Nephron (organoid): ENCODE data around the gene MALAT1.
A peak's percentile ranks its signal among the peaks of the same experiment; 100 is the strongest.

Experiments used
- H3K27ac Mint-ChIP-seq, 3 experiments: 2 replicates each; pipeline ENCODE4 v1.8.0; 2020; ENCODE audit warnings: mixed read lengths in 3 of 3, mild to moderate bottlenecking in 2 of 3, moderate library complexity in 1 of 3
- H3K27me3 Mint-ChIP-seq: 2 replicates; pipeline ENCODE4 v1.8.0; 2021; ENCODE audit warnings: low read depth, mild to moderate bottlenecking, moderate library complexity, mixed read lengths
- H3K36me3 Mint-ChIP-seq: 2 replicates; pipeline ENCODE4 v1.8.0; 2020; ENCODE audit warnings: low read depth, mixed read lengths
- H3K4me1 Mint-ChIP-seq: 2 replicates; pipeline ENCODE4 v1.8.0; 2020; ENCODE audit warnings: mixed read lengths
- H3K4me3 Mint-ChIP-seq, 3 experiments: 2 replicates each; pipeline ENCODE4 v1.8.0; 2020; ENCODE audit warnings: mild to moderate bottlenecking in 3 of 3, mixed read lengths in 3 of 3, moderate library complexity in 2 of 3
- H3K9me3 Mint-ChIP-seq: 2 replicates; pipeline ENCODE4 v1.8.0; 2020; ENCODE audit warnings: mixed read lengths
- TF ChIP-seq, protein P1 (sequence below), 3 experiments: fragments of 200-600 bp; sonication (generic); IDR thresholded peaks; one replicate each; pipeline ENCODE4 v1.5.0; 2021; ENCODE audit warnings: antibody characterized with exemption in 3 of 3; ENCODE audit not compliant: unreplicated experiment in 3 of 3

MALAT1 gene

DNA sequence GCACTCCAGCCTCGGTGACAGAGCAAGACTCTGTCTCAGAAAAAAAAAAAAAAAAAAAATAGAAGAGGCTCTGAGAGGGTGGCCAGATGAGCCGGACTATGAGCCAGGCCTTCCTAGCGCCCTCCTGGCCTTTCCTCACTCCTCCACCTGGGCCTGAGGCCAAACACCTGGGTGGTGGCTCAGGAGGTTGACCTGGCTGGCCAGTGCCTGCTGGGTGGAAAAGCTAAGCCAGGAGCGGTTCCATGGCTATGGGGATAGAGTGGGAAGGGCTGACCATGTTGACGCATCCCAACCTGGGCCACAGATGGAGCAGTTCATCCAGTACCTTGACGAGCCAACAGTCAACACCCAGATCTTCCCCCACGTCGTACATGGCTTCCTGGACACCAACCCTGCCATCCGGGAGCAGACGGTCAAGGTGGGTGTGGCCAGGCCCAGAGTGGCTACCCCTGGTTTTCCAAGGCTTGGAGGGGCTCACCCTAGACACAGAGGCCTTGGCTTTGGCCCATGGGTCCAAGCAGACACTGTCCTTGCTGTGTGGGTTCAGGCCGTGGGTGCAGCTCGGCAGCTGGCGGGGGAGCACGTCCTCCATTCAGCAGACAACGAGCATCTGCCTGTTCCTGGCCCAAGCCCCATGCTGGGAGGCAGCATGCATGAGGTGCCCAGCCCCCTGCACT lies 33.7 kb downstream of the MALAT1 start:
- TF ChIP-seq, protein P1, sequence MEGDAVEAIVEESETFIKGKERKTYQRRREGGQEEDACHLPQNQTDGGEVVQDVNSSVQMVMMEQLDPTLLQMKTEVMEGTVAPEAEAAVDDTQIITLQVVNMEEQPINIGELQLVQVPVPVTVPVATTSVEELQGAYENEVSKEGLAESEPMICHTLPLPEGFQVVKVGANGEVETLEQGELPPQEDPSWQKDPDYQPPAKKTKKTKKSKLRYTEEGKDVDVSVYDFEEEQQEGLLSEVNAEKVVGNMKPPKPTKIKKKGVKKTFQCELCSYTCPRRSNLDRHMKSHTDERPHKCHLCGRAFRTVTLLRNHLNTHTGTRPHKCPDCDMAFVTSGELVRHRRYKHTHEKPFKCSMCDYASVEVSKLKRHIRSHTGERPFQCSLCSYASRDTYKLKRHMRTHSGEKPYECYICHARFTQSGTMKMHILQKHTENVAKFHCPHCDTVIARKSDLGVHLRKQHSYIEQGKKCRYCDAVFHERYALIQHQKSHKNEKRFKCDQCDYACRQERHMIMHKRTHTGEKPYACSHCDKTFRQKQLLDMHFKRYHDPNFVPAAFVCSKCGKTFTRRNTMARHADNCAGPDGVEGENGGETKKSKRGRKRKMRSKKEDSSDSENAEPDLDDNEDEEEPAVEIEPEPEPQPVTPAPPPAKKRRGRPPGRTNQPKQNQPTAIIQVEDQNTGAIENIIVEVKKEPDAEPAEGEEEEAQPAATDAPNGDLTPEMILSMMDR (IDR thresholded peaks at IDR 0.05; ENCODE audit: unreplicated experiment in 3 of 3): no peak
- Mint-ChIP-seq H3K27me3 (peaks cover 11% of the 10 kb centered on the region), H3K9me3 (no peaks in the 10 kb centered on the region), H3K4me1 (peaks cover 2% of the 10 kb centered on the region), H3K36me3 (peaks cover 47% of the 10 kb centered on the region), H3K4me3 (no peak overlapping the region), H3K27ac (no peak overlapping the region)

DNA sequence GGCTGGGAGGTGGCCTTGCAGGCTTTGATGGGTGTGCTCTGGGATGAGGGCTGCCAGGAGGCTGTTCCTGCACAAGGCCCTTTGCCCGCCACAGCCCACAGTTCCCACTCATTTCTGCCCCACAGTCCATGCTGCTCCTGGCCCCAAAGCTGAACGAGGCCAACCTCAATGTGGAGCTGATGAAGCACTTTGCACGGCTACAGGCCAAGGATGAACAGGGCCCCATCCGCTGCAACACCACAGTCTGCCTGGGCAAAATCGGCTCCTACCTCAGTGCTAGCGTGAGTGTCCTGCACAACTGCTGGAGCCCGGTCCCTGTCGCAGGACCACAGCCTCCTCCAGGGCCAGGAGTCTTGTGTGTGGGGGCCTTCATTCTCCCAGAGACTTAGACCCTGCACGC lies 36.3 kb downstream of the MALAT1 start:
- no peak overlapping the region for H3K4me3 Mint-ChIP-seq
- peaks cover 6% of the 10 kb centered on the region for H3K4me1 Mint-ChIP-seq
- TF ChIP-seq, protein P1 (IDR thresholded peaks at IDR 0.05; ENCODE audit: unreplicated experiment in 3 of 3): no peak
- H3K9me3 Mint-ChIP-seq: no peaks in the 10 kb centered on the region
- peaks cover 38% of the 10 kb centered on the region for H3K36me3 Mint-ChIP-seq
- peaks cover 17% of the 10 kb centered on the region for H3K27me3 Mint-ChIP-seq
- H3K27ac Mint-ChIP-seq: no peak overlapping the region

DNA sequence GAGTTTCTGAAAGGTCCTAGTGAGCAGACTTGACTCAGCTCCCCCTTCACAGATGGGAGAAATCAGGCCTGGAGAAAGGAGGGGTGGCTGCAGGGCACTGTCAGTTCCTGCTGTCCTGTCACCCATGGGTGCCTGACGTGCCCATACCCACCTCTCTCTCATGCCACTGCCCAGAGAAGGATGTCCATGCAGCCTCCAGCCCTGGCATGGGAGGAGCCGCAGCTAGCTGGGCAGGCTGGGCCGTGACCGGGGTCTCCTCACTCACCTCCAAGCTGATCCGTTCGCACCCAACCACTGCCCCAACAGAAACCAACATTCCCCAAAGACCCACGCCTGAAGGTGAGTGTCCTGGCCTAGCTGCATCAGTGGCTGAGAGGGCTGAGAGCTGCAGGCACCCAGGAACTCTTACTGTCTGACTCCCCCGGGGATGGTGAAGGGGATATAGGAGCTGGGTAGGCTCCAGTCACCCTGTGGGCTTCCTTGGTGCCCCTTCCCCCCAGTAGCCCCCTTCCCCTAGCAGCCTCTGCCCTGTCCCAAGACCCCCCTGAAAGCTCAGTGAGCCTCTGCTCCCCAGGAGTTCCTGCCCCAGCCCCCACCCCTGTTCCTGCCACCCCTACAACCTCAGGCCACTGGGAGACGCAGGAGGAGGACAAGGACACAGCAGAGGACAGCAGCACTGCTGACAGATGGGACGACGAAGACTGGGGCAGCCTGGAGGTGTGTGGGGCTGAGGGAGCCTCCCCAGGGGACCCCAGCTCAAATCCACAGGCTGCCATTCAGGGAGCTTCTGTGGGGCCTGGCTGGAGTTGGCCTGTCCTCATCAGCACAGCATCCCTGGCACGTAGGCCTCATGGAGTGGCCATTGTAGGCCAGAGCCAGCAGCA lies 37.8 kb downstream of the MALAT1 start:
- Mint-ChIP-seq H3K27me3 (peaks cover 13% of the 10 kb centered on the region), H3K36me3 (peaks cover 26% of the 10 kb centered on the region), H3K4me1 (peaks cover 11% of the 10 kb centered on the region), H3K27ac (no peak overlapping the region), H3K9me3 (no peaks in the 10 kb centered on the region), H3K4me3 (no peak overlapping the region)
- TF ChIP-seq, protein P1 (IDR thresholded peaks at IDR 0.05; ENCODE audit: unreplicated experiment in 3 of 3): no peak

DNA sequence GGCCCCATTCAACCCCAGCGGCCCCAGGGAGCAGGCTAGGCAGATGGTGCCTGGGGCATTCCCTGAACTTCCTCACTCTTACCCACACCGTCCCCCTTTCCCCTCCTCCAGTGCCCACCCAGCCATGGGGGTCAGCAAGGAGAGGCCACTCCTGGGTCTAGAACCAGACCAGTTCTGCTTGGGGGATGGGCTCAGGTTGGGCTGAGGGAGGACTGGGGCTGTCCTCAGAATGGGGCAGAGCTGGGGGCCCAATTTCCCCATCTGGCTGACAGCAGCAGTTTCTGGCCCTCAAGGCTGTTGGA lies 38.4 kb downstream of the MALAT1 start:
- Mint-ChIP-seq H3K27ac (no peak overlapping the region), H3K4me3 (peak overlapping the region; percentile 26 to 43 (median 34)), H3K27me3 (peaks cover 17% of the 10 kb centered on the region), H3K36me3 (peaks cover 27% of the 10 kb centered on the region), H3K9me3 (no peaks in the 10 kb centered on the region), H3K4me1 (peaks cover 16% of the 10 kb centered on the region)
- TF ChIP-seq, protein P1 (IDR thresholded peaks at IDR 0.05; ENCODE audit: unreplicated experiment in 3 of 3): no peak

DNA sequence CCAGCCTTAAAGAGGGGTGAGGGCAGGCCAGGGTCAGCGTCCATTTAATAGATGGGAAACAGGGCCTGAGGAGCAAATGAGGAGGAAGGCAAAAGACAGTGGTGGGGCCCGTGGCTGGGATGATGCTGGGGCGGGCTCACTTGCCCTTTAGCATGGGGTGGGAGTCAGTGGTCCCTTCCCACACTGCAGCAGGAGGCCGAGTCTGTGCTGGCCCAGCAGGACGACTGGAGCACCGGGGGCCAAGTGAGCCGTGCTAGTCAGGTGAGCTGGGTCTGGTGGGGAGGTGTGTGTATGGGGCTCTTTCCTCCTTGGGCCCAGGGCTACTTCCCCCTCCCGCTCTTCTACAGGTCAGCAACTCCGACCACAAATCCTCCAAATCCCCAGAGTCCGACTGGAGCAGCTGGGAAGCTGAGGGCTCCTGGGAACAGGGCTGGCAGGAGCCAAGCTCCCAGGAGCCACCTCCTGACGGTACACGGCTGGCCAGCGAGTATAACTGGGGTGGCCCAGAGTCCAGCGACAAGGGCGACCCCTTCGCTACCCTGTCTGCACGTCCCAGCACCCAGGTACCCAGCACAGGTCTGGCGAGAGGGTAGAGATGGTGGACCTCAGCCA lies 38.9 kb downstream of the MALAT1 start:
- peaks cover 17% of the 10 kb centered on the region for H3K27me3 Mint-ChIP-seq
- peaks cover 16% of the 10 kb centered on the region for H3K4me1 Mint-ChIP-seq
- no peaks in the 10 kb centered on the region for H3K9me3 Mint-ChIP-seq
- H3K36me3 Mint-ChIP-seq: peaks cover 30% of the 10 kb centered on the region
- TF ChIP-seq, protein P1 (IDR thresholded peaks at IDR 0.05; ENCODE audit: unreplicated experiment in 3 of 3): no peak
- peak overlapping the region; percentile 26 to 43 (median 34) for H3K4me3 Mint-ChIP-seq
- no peak overlapping the region for H3K27ac Mint-ChIP-seq
